Erythroblast (primary cell): ENCODE results near the gene PLXNA3.

Experiments
- GATA1 ChIP-seq: IDR thresholded peaks from 2 replicates; pipeline ENCODE4 v1.6.1; 2011; ENCODE audit warnings: low read depth, mild to moderate bottlenecking, control low read depth, low read length, moderate library complexity
- POLR2A ChIP-seq: IDR thresholded peaks from 2 replicates; pipeline ENCODE4 v1.6.1; 2011; ENCODE audit warnings: mild to moderate bottlenecking, low read length

DNA sequence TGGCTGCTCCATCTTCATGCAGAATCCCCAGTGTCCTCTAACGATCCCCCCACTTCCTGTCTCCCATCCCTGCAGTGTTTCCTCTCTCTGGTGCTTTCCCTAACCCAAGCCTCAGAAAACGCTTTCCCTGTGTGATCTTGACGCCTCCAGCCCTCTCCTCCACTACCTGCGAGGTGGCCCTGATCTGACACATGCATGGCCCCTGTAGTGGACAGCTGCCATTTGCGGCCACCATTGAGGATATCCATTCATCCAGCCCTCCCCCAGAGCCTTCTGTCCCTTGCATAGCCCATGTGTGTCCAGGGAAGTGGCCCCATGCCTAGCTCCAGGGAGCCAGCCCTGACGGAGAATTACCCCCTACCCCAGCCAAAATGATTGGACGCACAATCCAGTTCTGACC lies 25.2 kb downstream of the PLXNA3 start:
- TF ChIP-seq POLR2A (peak; percentile 39), GATA1 (no peak)
